Smooth muscle cell (in vitro differentiated cells): Measurements from ENCODE around the gene STK4. TPM values are rescaled to one million over a fixed set of nuclear protein-coding genes. Genes with fewer than 3 reads are reported as not detected.
A peak's percentile ranks its signal among the peaks of the same experiment; 100 is the strongest.
"Not testable (repeated sequence)": the region's sequence is repeated elsewhere in the genome, so short reads cannot be mapped to it uniquely, and the experiment has no call there.

ENCODE experiments used
- DNase-seq: peaks from one replicate; lab custom pipeline; 2025; ENCODE audit not compliant: unreplicated experiment; lab: John Stamatoyannopoulos, UW
- H2AFZ ChIP-seq: fragments of 200-600 bp; sonication (generic); 2 replicates; pipeline ENCODE4 v1.6.0; 2016; ENCODE audit warnings: antibody characterized with exemption, low read depth, mild to moderate bottlenecking
- H3F3A ChIP-seq: fragments of 200-600 bp; sonication (generic); 2 replicates; pipeline ENCODE4 v1.6.0; 2017; ENCODE audit warnings: antibody characterized with exemption, low read depth
- H3K27ac ChIP-seq: fragments of 200-600 bp; sonication (generic); 2 replicates; pipeline ENCODE4 v1.5.1; 2016; ENCODE audit warnings: low read depth, mild to moderate bottlenecking
- H3K27me3 ChIP-seq: fragments of 200-600 bp; sonication (generic); 2 replicates; pipeline ENCODE4 v1.6.1; 2016; ENCODE audit warnings: low read depth, mild to moderate bottlenecking
- H3K36me3 ChIP-seq: fragments of 200-600 bp; sonication (generic); 2 replicates; pipeline ENCODE4 v1.5.1; 2016; ENCODE audit warnings: low read depth
- H3K4me1 ChIP-seq: fragments of 200-600 bp; sonication (generic); 2 replicates; pipeline ENCODE4 v1.5.1; 2016; ENCODE audit warnings: low read depth
- H3K4me2 ChIP-seq: fragments of 200-600 bp; sonication (generic); 2 replicates; pipeline ENCODE4 v1.6.0; 2016; ENCODE audit warnings: mild to moderate bottlenecking
- H3K4me3 ChIP-seq: fragments of 200-600 bp; sonication (generic); 2 replicates; pipeline ENCODE4 v1.5.1; 2016; ENCODE audit warnings: mild to moderate bottlenecking
- H3K79me2 ChIP-seq: fragments of 200-600 bp; sonication (generic); 2 replicates; pipeline ENCODE4 v1.6.0; 2016; ENCODE audit warnings: low read depth, mild to moderate bottlenecking
- H3K9ac ChIP-seq: fragments of 200-600 bp; sonication (generic); 2 replicates; pipeline ENCODE4 v1.6.0; 2016; ENCODE audit warnings: low read depth
- H3K9me3 ChIP-seq: fragments of 200-600 bp; sonication (generic); replicated peaks from 2 replicates; pipeline ENCODE4 v1.5.1; 2016; ENCODE audit warnings: low read depth
- H4K20me1 ChIP-seq: fragments of 200-600 bp; sonication (generic); 2 replicates; pipeline ENCODE4 v1.6.0; 2016; ENCODE audit warnings: low read depth
- WGBS: methylation state at CpG from one replicate; pipeline ENCODE4 v1.1.7; 2016; ENCODE audit warnings: low lambda C conversion rate; 5-methylcytosine and 5-hydroxymethylcytosine counted together
- polyA plus RNA-seq: library from polyadenylated mRNA; unstranded; fragments of >200 nt; fragmentation: Nextera tagmentation; extraction: Ambion mirVana; gene quantifications from 2 replicates; pipeline ENCODE4 v1.2.1, GENCODE V29; 2016
- total RNA-seq: library from RNA; depleted of rRNA; stranded (reverse); fragments of >200 nt; gene quantifications from 2 replicates; pipeline ENCODE4 v1.2.3, GENCODE V29; 2014
- TF ChIP-seq, protein P1 (sequence below): fragments of 200-600 bp; sonication (generic); IDR thresholded peaks from 2 replicates; pipeline ENCODE4 v1.5.1; 2017; ENCODE audit warnings: borderline replicate concordance, mild to moderate bottlenecking, antibody characterized with exemption; ENCODE audit not compliant: insufficient read depth, poor library complexity, severe bottlenecking

Gene STK4
- total and polyA plus RNA-seq, 2 experiments from 2014 or later: 16.8 to 33.5 TPM

GRCh38 chr20:45012682-45013302, 46.5 kb downstream of the STK4 start:
- Histone ChIP-seq H3K4me1 (peaks cover 13% of the 10 kb centered on the region), H3K9ac (no peak overlapping the region), H3K27me3 (no peaks in the 10 kb centered on the region), H2AFZ (no peak overlapping the region), H3K4me3 (no peak overlapping the region), H3F3A (peaks cover 21% of the 10 kb centered on the region), H3K36me3 (no peaks in the 10 kb centered on the region), H4K20me1 (peaks cover 13% of the 10 kb centered on the region), H3K27ac (no peak overlapping the region), H3K9me3 (no peaks in the 10 kb centered on the region), H3K4me2 (peak overlapping the region; percentile 12), H3K79me2 (no peaks in the 10 kb centered on the region)
- DNase-seq: no peak
- TF ChIP-seq, protein P1, sequence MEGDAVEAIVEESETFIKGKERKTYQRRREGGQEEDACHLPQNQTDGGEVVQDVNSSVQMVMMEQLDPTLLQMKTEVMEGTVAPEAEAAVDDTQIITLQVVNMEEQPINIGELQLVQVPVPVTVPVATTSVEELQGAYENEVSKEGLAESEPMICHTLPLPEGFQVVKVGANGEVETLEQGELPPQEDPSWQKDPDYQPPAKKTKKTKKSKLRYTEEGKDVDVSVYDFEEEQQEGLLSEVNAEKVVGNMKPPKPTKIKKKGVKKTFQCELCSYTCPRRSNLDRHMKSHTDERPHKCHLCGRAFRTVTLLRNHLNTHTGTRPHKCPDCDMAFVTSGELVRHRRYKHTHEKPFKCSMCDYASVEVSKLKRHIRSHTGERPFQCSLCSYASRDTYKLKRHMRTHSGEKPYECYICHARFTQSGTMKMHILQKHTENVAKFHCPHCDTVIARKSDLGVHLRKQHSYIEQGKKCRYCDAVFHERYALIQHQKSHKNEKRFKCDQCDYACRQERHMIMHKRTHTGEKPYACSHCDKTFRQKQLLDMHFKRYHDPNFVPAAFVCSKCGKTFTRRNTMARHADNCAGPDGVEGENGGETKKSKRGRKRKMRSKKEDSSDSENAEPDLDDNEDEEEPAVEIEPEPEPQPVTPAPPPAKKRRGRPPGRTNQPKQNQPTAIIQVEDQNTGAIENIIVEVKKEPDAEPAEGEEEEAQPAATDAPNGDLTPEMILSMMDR: no peak
- 35% methylated on average over 3 of the region's 3 CpGs for WGBS

DNA sequence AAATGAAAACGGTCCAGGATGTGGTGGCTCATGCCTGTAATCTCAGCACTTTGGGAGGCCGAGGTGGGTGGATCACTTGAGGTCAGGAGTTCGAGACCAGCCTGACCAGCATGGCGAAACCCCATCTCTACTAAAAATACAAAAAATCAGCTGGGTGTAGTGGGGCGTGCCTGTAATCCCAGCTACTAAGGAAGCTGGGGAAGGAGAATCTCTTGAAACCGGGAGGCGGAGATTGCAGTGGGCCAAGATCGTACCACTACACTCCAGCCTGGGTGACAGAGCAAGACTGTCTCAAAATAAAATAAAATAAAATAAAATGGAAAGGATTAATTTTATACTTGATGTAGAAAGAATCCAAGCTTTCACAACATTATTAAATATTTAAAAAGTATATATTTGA, 47.8 kb downstream of the STK4 start:
- WGBS: 87% methylated on average over 8 of the region's 8 CpGs
- Histone ChIP-seq H3K4me2 (peak overlapping the region; percentile 70), H3K4me1 (peaks cover 13% of the 10 kb centered on the region), H4K20me1 (peaks cover 15% of the 10 kb centered on the region), H3K27ac (peak overlapping the region; percentile 65), H3F3A (peaks cover 21% of the 10 kb centered on the region)
- not testable (repeated sequence) for H3K36me3 ChIP-seq, H3K79me2 ChIP-seq, H3K9ac ChIP-seq, DNase-seq, H3K4me3 ChIP-seq, H3K27me3 ChIP-seq, H2AFZ ChIP-seq, H3K9me3 ChIP-seq

GRCh38 chr20:45014671-45015415, 48.5 kb downstream of the STK4 start:
- no peak overlapping the region for H3K4me3 ChIP-seq
- no peak for DNase-seq
- peaks cover 21% of the 10 kb centered on the region for H4K20me1 ChIP-seq
- H3F3A ChIP-seq: peaks cover 21% of the 10 kb centered on the region
- H3K9ac ChIP-seq: no peak overlapping the region
- no peak overlapping the region for H2AFZ ChIP-seq
- peaks cover 13% of the 10 kb centered on the region for H3K4me1 ChIP-seq
- H3K9me3 ChIP-seq: no peaks in the 10 kb centered on the region
- WGBS: 17% methylated on average over 4 of the region's 4 CpGs
- peak overlapping the region; percentile 70 for H3K4me2 ChIP-seq
- H3K27ac ChIP-seq: peak overlapping the region; percentile 65
- H3K36me3 ChIP-seq: no peaks in the 10 kb centered on the region
- no peaks in the 10 kb centered on the region for H3K27me3 ChIP-seq
- TF ChIP-seq, protein P1: no peak
- no peaks in the 10 kb centered on the region for H3K79me2 ChIP-seq

DNA sequence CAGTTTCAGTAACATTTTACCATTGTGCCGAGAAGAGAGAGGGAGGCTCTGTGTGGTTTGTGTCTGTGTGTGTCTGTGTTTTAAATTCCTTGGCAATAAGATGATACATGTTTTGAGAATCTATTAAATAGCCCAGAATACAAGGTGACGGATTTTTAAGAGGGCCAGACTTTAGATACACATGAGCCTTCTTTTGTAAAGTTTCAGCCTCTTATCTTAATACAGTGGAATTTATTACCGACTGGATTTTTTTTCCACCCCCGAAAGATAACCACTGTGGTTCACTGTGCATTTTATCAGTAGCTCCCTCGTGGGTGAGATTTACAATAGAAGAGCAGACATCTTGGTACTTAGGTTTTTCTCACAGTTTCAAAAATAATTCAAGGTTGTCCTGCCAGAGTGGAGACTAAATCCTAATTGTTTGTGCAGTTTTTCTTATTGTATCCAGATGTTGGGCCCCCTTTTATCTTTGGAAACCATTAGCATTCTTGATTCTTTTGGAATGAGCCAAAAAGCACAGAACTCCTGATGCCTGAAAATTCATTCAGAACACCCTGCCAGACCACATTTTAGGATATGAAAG, 49.9 kb downstream of the STK4 start:
- peaks cover 15% of the 10 kb centered on the region for H4K20me1 ChIP-seq
- H3K79me2 ChIP-seq: no peaks in the 10 kb centered on the region
- no peaks in the 10 kb centered on the region for H3K36me3 ChIP-seq
- DNase-seq: no peak
- H3F3A ChIP-seq: peaks cover 15% of the 10 kb centered on the region
- TF ChIP-seq, protein P1: no peak
- H3K9ac ChIP-seq: peak overlapping the region; percentile 46
- WGBS: 8% methylated on average over 5 of the region's 5 CpGs
- no peak overlapping the region for H3K4me3 ChIP-seq
- peaks cover 13% of the 10 kb centered on the region for H3K4me1 ChIP-seq
- H3K9me3 ChIP-seq: no peaks in the 10 kb centered on the region
- peak overlapping the region; percentile 65 for H3K27ac ChIP-seq
- H3K4me2 ChIP-seq: peak overlapping the region; percentile 70
- H2AFZ ChIP-seq: no peak overlapping the region
- no peaks in the 10 kb centered on the region for H3K27me3 ChIP-seq
